ENCODE results near the gene GLDN.

The GLDN gene

GRCh38 chr15:51378406-51378805 lies 37.0 kb downstream of the GLDN start:
- H3K27ac ChIP-seq = no peak overlapping the region
- TF ChIP-seq CTCF (conservative IDR thresholded peaks at IDR 0.05) (no peak), ZFX (IDR thresholded peaks at IDR 0.05) (no peak)

- no peak overlapping the region for H3K27ac ChIP-seq
- TF ChIP-seq CTCF (conservative IDR thresholded peaks at IDR 0.05) (no peak), ZFX (IDR thresholded peaks at IDR 0.05) (no peak)
Observed at GRCh38 chr15:51379390-51379789, 37.9 kb downstream of the GLDN start.

- TF ChIP-seq CTCF (conservative IDR thresholded peaks at IDR 0.05) (peak; percentile 97), ZFX (IDR thresholded peaks at IDR 0.05) (no peak)
- H3K27ac ChIP-seq = no peak overlapping the region
Observed at GRCh38 chr15:51380999-51381806, 39.7 kb downstream of the GLDN start.

GRCh38 chr15:51382787-51383186 lies 41.3 kb downstream of the GLDN start:
- no peak overlapping the region for H3K27ac ChIP-seq

GRCh38 chr15:51386029-51386428 lies 44.6 kb downstream of the GLDN start:
- no peak for TF ChIP-seq ZFX (IDR thresholded peaks at IDR 0.05)
- no peak for TF ChIP-seq CTCF (conservative IDR thresholded peaks at IDR 0.05)
- no peak overlapping the region for H3K27ac ChIP-seq

More at GRCh38 chr15:51382787-51383186, 41.3 kb downstream of the GLDN start:
- TF ChIP-seq ZFX (IDR thresholded peaks at IDR 0.05) (no peak), CTCF (conservative IDR thresholded peaks at IDR 0.05) (peak; percentile 75)

- TF ChIP-seq ZFX (IDR thresholded peaks at IDR 0.05) (no peak), CTCF (conservative IDR thresholded peaks at IDR 0.05) (no peak)
- H3K27ac ChIP-seq = no peak overlapping the region
Observed at GRCh38 chr15:51386486-51386885, 45.0 kb downstream of the GLDN start.

- H3K27ac ChIP-seq = no peak overlapping the region
- TF ChIP-seq ZFX (IDR thresholded peaks at IDR 0.05) (no peak), CTCF (conservative IDR thresholded peaks at IDR 0.05) (no peak)
Observed at GRCh38 chr15:51386960-51387698, 45.7 kb downstream of the GLDN start.
